IMR-90 (cell line): ENCODE measurements around the gene SPINT2. TPM values are rescaled to one million over a fixed set of nuclear protein-coding genes. Genes with fewer than 3 reads are reported as not detected.

Source experiments
- ATAC-seq: fragments of 200-7000 bp; cut with Tn5 transposase; 2 replicates; pipeline ENCODE4 v1.9.1; 2020; ENCODE audit warnings: low read depth, mild to moderate bottlenecking, moderate library complexity
- BruUV-seq: library from RNA; stranded (reverse); fragments of 400-500 nt; replicated peaks from 2 replicates; lab custom pipeline; 2021; lab: Mats Ljungman, UMichigan
- CTCF ChIA-PET: fragments of 300-600 bp; formaldehyde crosslinking; extraction: SDS; loops from one replicate; lab custom pipeline; 2021; ENCODE audit warnings: antibody characterized with exemption; lab: Yijun Ruan, JAX
- POLR2A ChIA-PET: fragments of 300-600 bp; sonication (Branson Sonifier 250); formaldehyde crosslinking; loops from one replicate; lab custom pipeline; 2022; ENCODE audit warnings: antibody characterized with exemption; ENCODE audit not compliant: unreplicated experiment; lab: Charles Lee
- DNase-seq: peaks from one replicate; pipeline ENCODE4 v3.0.0; 2013
- H2AFZ ChIP-seq: replicated peaks from 2 replicates; pipeline ENCODE3; 2013; ENCODE audit warnings: low read length, mild to moderate bottlenecking; ENCODE audit not compliant: poor library complexity
- H2AK5ac ChIP-seq: 2 replicates; pipeline ENCODE4 v1.6.1; 2013; ENCODE audit warnings: low read depth, low read length, inconsistent platforms
- H2AK9ac ChIP-seq: replicated peaks from 2 replicates; pipeline ENCODE3; 2013; ENCODE audit warnings: mild to moderate bottlenecking, low read depth, low read length, moderate library complexity; ENCODE audit not compliant: poor library complexity
- H2BK120ac ChIP-seq: 2 replicates; pipeline ENCODE4 v1.6.1; 2013; ENCODE audit warnings: low read depth, low read length, inconsistent platforms
- H2BK15ac ChIP-seq: 3 replicates; pipeline ENCODE4 v1.6.1; 2013; ENCODE audit warnings: low read depth, low read length, inconsistent platforms
- H2BK20ac ChIP-seq: 2 replicates; pipeline ENCODE4 v1.6.1; 2013; ENCODE audit warnings: low read depth, mild to moderate bottlenecking, inconsistent platforms, low read length, moderate library complexity
- H2BK5ac ChIP-seq: 2 replicates; pipeline ENCODE4 v1.6.1; 2013; ENCODE audit warnings: mild to moderate bottlenecking, low read depth, low read length, inconsistent platforms; ENCODE audit not compliant: poor library complexity, severe bottlenecking
- H3K14ac ChIP-seq: replicated peaks from 2 replicates; pipeline ENCODE4 v1.6.1; 2013; ENCODE audit warnings: low read depth, low read length, inconsistent platforms
- H3K18ac ChIP-seq: 2 replicates; pipeline ENCODE4 v1.6.1; 2013; ENCODE audit warnings: low read depth, low read length, control low read depth
- H3K23ac ChIP-seq: 2 replicates; pipeline ENCODE4 v1.6.1; 2013; ENCODE audit warnings: low read depth, low read length, inconsistent platforms
- H3K27ac ChIP-seq: 2 replicates; pipeline ENCODE4 v1.5.1; 2013; ENCODE audit warnings: mild to moderate bottlenecking, control low read depth, low read length; ENCODE audit not compliant: insufficient read depth
- H3K27me3 ChIP-seq: 2 replicates; pipeline ENCODE4 v1.6.1; 2013; ENCODE audit warnings: low read length; ENCODE audit not compliant: control insufficient read depth, insufficient read depth
- H3K36me3 ChIP-seq: 2 replicates; pipeline ENCODE4 v1.6.1; 2013; ENCODE audit warnings: low read length, mixed read lengths; ENCODE audit not compliant: control insufficient read depth, insufficient read depth
- H3K4ac ChIP-seq: 2 replicates; pipeline ENCODE4 v1.6.1; 2013; ENCODE audit warnings: low read depth, low read length, inconsistent platforms
- H3K4me1 ChIP-seq: 2 replicates; pipeline ENCODE4 v1.6.1; 2013; ENCODE audit warnings: low read length, mixed read lengths; ENCODE audit not compliant: control insufficient read depth, insufficient read depth
- H3K4me2 ChIP-seq: 2 replicates; pipeline ENCODE4 v1.6.1; 2013; ENCODE audit warnings: low read depth, mild to moderate bottlenecking, control low read depth, low read length, moderate library complexity
- H3K4me3 ChIP-seq: 2 replicates; pipeline ENCODE4 v1.5.1; 2013; ENCODE audit warnings: low read depth, mild to moderate bottlenecking, control low read depth, low read length, moderate library complexity; ENCODE audit not compliant: insufficient read depth
- H3K56ac ChIP-seq: 2 replicates; pipeline ENCODE4 v1.6.1; 2013; ENCODE audit warnings: low read length, inconsistent platforms; ENCODE audit not compliant: insufficient read depth; ENCODE audit errors: extremely low read depth
- H3K79me1 ChIP-seq, 2 experiments: 2 replicates each; pipeline ENCODE4 v1.6.1; 2013; ENCODE audit warnings: low read length in 2 of 2, inconsistent platforms in 1 of 2, low read depth in 1 of 2
- H3K9ac ChIP-seq: 2 replicates; pipeline ENCODE4 v1.6.1; 2013; ENCODE audit warnings: low read depth, low read length, control low read depth
- H3K9me1 ChIP-seq: 2 replicates; pipeline ENCODE4 v1.6.1; 2013; ENCODE audit warnings: low read length, inconsistent platforms; ENCODE audit not compliant: insufficient read depth
- H3K9me3 ChIP-seq: 2 replicates; pipeline ENCODE4 v1.6.1; 2013; ENCODE audit warnings: low read length; ENCODE audit not compliant: control insufficient read depth, insufficient read depth
- H4K20me1 ChIP-seq: 2 replicates; pipeline ENCODE4 v1.6.1; 2013; ENCODE audit warnings: low read length, inconsistent platforms; ENCODE audit not compliant: insufficient read depth
- H4K5ac ChIP-seq: 2 replicates; pipeline ENCODE4 v1.6.1; 2013; ENCODE audit warnings: mild to moderate bottlenecking, low read depth, low read length, control low read depth
- H4K8ac ChIP-seq, 2 experiments: 2 replicates each; pipeline ENCODE4 v1.6.1; 2013; ENCODE audit warnings: low read depth in 2 of 2, low read length in 2 of 2, control low read depth in 1 of 2, inconsistent platforms in 1 of 2
- H4K91ac ChIP-seq: 2 replicates; pipeline ENCODE4 v1.6.1; 2013; ENCODE audit warnings: low read depth, low read length, inconsistent platforms; ENCODE audit not compliant: insufficient read depth
- BHLHE40 ChIP-seq: fragments of 150-350 bp; IDR thresholded peaks from 2 replicates; pipeline ENCODE4 v1.6.1; 2016; ENCODE audit warnings: mild to moderate bottlenecking, low read depth, low read length
- CTCF ChIP-seq: conservative IDR thresholded peaks from 2 replicates; pipeline ENCODE4 v1.5.1; 2012; ENCODE audit warnings: mild to moderate bottlenecking, low read depth, low read length, improper control_type of control experiment
- MAZ ChIP-seq: IDR thresholded peaks from 2 replicates; pipeline ENCODE4 v1.6.1; 2012; ENCODE audit warnings: low read depth, mild to moderate bottlenecking, low read length, improper control_type of control experiment, moderate library complexity, borderline replicate concordance
- MXI1 ChIP-seq: IDR thresholded peaks from 2 replicates; pipeline ENCODE4 v1.6.1; 2012; ENCODE audit warnings: low read depth, mild to moderate bottlenecking, low read length, moderate library complexity, borderline replicate concordance
- NFE2L2 ChIP-seq: fragments of 150-350 bp; IDR thresholded peaks from 2 replicates; pipeline ENCODE4 v1.6.1; 2016; ENCODE audit warnings: low read depth, mild to moderate bottlenecking, low read length
- RAD21 ChIP-seq: IDR thresholded peaks from 2 replicates; pipeline ENCODE4 v1.6.1; 2012; ENCODE audit warnings: low read length, improper control_type of control experiment
- WGBS, 2 experiments: methylation state at CpG; one replicate each; pipeline versions ENCODE4 v1.1.5 to v1.1.7; 2013; ENCODE audit warnings: missing lambda C conversion rate in 2 of 2; ENCODE audit not compliant: insufficient read length in 1 of 2; ENCODE audit errors: extremely low coverage in 2 of 2; 5-methylcytosine and 5-hydroxymethylcytosine counted together
- dilution Hi-C: fragments of 300-500 bp; cut with HindIII; formaldehyde crosslinking; loops from one replicate; pipeline ENCODE4 v1.14.3; 2018; ENCODE audit warnings: low sequenced_read_pairs; ENCODE audit not compliant: unreplicated experiment
- in situ Hi-C: fragments of 300-500 bp; cut with MboI; formaldehyde crosslinking; loops from 3 replicates; pipeline ENCODE4 v1.14.3; 2019; ENCODE audit warnings: low sequenced_read_pairs, inconsistent platforms, mixed read lengths
- intact Hi-C: fragments of 100-400 bp; cut with micrococcal nuclease; formaldehyde crosslinking; loops from 2 replicates; pipeline ENCODE4 v1.10.0; 2022
- polyA plus RNA-seq, 3 experiments: library from polyadenylated mRNA; depleted of rRNA; stranded (reverse); fragments of >200 nt; gene quantifications; 2 replicates each; pipeline ENCODE4 v1.2.3, GENCODE V29; 2012; ENCODE audit warnings: low replicate concordance in 1 of 3
- total RNA-seq: library from RNA; depleted of rRNA; stranded (reverse); fragments of >200 nt; gene quantifications from 2 replicates; pipeline ENCODE4 v1.2.3, GENCODE V29; 2012

The SPINT2 gene
- total and polyA plus RNA-seq, 2 of the 4 experiments (the other 2 are of a cell fraction): 0.54 to 1.2 TPM

- no peak overlapping the region for H2BK120ac ChIP-seq
- 91% methylated on average over 4 of the region's 8 CpGs; no CpG with 5 or more reads in 1 of the 2 experiments for WGBS, 2 experiments
Observed at GRCh38 chr19:38294090-38294489, 29.7 kb downstream of the SPINT2 start.

More at GRCh38 chr19:38294090-38294489, 29.7 kb downstream of the SPINT2 start:
- Histone ChIP-seq H2BK20ac (no peak overlapping the region), H3K27ac (no peak overlapping the region), H3K56ac (no peak overlapping the region), H3K36me3 (no peaks in the 10 kb centered on the region), H3K4ac (no peak overlapping the region; the same call in 1 of the 2 replicates), H3K23ac (no peak overlapping the region), H2AK5ac (0 out of 2 replicates have a peak overlapping the region, but pooled peaks have one; percentile 40), H3K4me3 (no peak overlapping the region), H3K9ac (no peak overlapping the region), H3K27me3 (no peaks in the 10 kb centered on the region), H3K14ac (no peak overlapping the region), H3K18ac (no peak overlapping the region), H3K9me3 (no peaks in the 10 kb centered on the region), H2AK9ac (no peak overlapping the region), H3K9me1 (peaks cover 16% of the 10 kb centered on the region), H2AFZ (no peak overlapping the region), H4K5ac (no peak overlapping the region), H4K91ac (no peak overlapping the region), H4K20me1 (0 out of 2 replicates have a peak, but pooled peaks cover 5% of the 10 kb centered on the region), H2BK15ac (no peak overlapping the region), H3K79me1 (no peaks in the 10 kb centered on the region), H4K8ac (no peak overlapping the region), H3K4me2 (no peak overlapping the region), H3K4me1 (peaks cover 23% of the 10 kb centered on the region), H2BK5ac (no peak overlapping the region)
- ChIA-PET CTCF (no interaction called here), POLR2A (no interaction called here)
- in situ Hi-C loops (no loop called here), intact Hi-C loops (no loop called here), dilution Hi-C loops (no loop called here)
- no TSS peak for BruUV-seq
- ATAC-seq (no peak), DNase-seq (no peak)
- TF ChIP-seq MAZ (no peak), CTCF (no peak), RAD21 (no peak), NFE2L2 (no peak), BHLHE40 (no peak), MXI1 (no peak)
